ENCODE data around the gene SGCB. TPM values are rescaled to one million over a fixed set of nuclear protein-coding genes. Genes with fewer than 3 reads are reported as not detected.

Gene SGCB
- total RNA-seq, 2 donors from 2014 or later, result 23.7 to 35.4 TPM

DNA sequence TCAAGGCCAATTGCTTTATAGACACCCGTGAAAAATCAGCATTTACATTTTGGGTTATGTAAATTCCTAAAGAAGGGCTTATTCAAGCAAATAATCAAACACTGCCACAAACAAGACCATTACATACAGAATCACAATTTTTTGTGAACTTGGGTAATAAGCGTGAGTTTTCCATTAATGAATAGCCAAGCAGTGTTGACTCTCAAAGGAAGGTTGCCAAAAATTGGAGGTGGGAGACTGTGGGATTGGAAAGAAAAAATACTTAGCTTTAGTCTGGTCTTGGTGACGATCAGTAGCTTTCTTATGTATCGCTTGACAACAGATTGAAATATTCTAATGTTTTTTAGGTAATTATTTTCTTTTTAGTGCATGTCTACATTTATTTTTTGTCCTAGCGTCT is 38.8 kb downstream of the SGCB start:
- Histone ChIP-seq H3K27me3 (no peaks in the 10 kb centered on the region), H3K27ac (no peak overlapping the region), H3K4me3 (no peak overlapping the region), H3K36me3 (no peaks in the 10 kb centered on the region), H3K4me1 (no peaks in the 10 kb centered on the region), H3K9me3 (no peaks in the 10 kb centered on the region), H3K9ac (ENCODE audit: low read depth in 2 of 2, low read length in 2 of 2) (no peak overlapping the region)
- TF ChIP-seq CTCF (IDR thresholded peaks at IDR 0.05), result no peak
- intact Hi-C loops (cut with DNase I), result no loop called here
- no peak for DNase-seq

- intact Hi-C loops (cut with DNase I), result no loop called here
Observed at GRCh38 chr4:51998837-51999236, 39.3 kb downstream of the SGCB start.

GRCh38 chr4:51997647-51998046 is 40.5 kb downstream of the SGCB start:
- no peak for DNase-seq
- no peak overlapping the region for H3K27ac ChIP-seq
- no peaks in the 10 kb centered on the region for H3K9me3 ChIP-seq
- H3K27me3 ChIP-seq, result no peaks in the 10 kb centered on the region
- H3K36me3 ChIP-seq, result no peaks in the 10 kb centered on the region
- TF ChIP-seq CTCF (IDR thresholded peaks at IDR 0.05), result no peak
- H3K9ac ChIP-seq (ENCODE audit: low read depth in 2 of 2, low read length in 2 of 2), result no peak overlapping the region
- no peaks in the 10 kb centered on the region for H3K4me1 ChIP-seq
- intact Hi-C loops (cut with DNase I), result no loop called here
- no peak overlapping the region for H3K4me3 ChIP-seq

More at GRCh38 chr4:51998837-51999236, 39.3 kb downstream of the SGCB start:
- Histone ChIP-seq H3K9me3 (no peaks in the 10 kb centered on the region), H3K9ac (ENCODE audit: low read depth in 2 of 2, low read length in 2 of 2) (no peak overlapping the region), H3K4me1 (no peaks in the 10 kb centered on the region), H3K27ac (no peak overlapping the region), H3K4me3 (no peak overlapping the region), H3K36me3 (no peaks in the 10 kb centered on the region), H3K27me3 (no peaks in the 10 kb centered on the region)
- DNase-seq, result no peak
- no peak for TF ChIP-seq CTCF (IDR thresholded peaks at IDR 0.05)

DNA sequence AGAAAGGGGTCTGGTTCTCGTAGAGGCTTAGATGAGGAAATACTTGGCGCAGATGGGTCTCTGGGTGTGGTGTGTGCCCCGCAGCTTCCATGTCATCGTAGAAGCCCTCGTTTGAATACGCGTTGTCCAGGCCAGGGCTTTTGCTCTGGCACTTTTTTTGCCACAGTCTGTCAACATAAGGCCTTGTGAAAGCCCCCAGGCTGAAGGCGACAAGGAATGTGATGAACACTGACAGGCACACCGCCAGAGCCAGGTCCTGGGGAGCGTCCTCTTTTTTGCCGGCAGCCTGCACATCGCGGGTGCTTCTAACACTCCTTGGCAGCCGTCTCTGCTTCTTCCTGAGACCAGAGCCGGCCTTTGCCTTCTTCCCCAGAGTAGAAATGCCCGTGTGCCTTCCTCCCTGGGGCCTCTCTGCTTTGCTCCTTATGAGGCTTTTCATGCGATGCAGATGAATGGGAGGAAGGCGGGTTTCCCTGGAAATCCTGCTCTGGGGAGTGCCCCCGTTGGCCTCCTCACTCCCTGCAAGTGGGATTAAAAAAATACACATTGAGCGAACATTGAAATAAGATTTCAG is 42.4 kb downstream of the SGCB start:
- no peak overlapping the region for H3K27ac ChIP-seq
- H3K36me3 ChIP-seq, result no peaks in the 10 kb centered on the region
- no peak overlapping the region for H3K4me3 ChIP-seq
- no peak overlapping the region for H3K9ac ChIP-seq (ENCODE audit: low read depth in 2 of 2, low read length in 2 of 2)
- no peaks in the 10 kb centered on the region for H3K4me1 ChIP-seq
- DNase-seq, result no peak
- no peak for TF ChIP-seq CTCF (IDR thresholded peaks at IDR 0.05)
- no peaks in the 10 kb centered on the region for H3K27me3 ChIP-seq
- H3K9me3 ChIP-seq, result no peaks in the 10 kb centered on the region
- intact Hi-C loops (cut with DNase I), result no loop called here

Other genes with a start within 250 kb of the SGCB start
- gene DCUN1D4, start 195.1 kb downstream of the SGCB start, total RNA-seq, result 10 to 100 TPM; 30.4 to 36.0 TPM
- gene LRRC66, start 17.9 kb downstream of the SGCB start, total RNA-seq, result 1 to 10 TPM; 6.1 to 8.5 TPM
- gene SPATA18, start 13.0 kb upstream of the SGCB start, total RNA-seq, result 10 to 100 TPM in 1 of 2 donors, 1 to 10 TPM in 1; 9.8 to 14.6 TPM

Measured in colonic mucosa (tissue), 4 donors.